Activated CD4-positive, alpha-beta T cell treated with anti-CD3 and anti-CD28 coated beads, Interleukin-2, amount 50 U/mL, for 16 hours (primary cell): ENCODE results near the gene VPS4A.
"Not testable (repeated sequence)": the region's sequence is repeated elsewhere in the genome, so short reads cannot be mapped to it uniquely, and the experiment has no call there.

Experiments
- DNase-seq: peaks from one replicate; pipeline ENCODE4 v3.0.0-alpha.2; 2020

The VPS4A gene

GRCh38 chr16:69328854-69329316, 17.7 kb downstream of the VPS4A start:
- DNase-seq = peak; percentile 66

DNA sequence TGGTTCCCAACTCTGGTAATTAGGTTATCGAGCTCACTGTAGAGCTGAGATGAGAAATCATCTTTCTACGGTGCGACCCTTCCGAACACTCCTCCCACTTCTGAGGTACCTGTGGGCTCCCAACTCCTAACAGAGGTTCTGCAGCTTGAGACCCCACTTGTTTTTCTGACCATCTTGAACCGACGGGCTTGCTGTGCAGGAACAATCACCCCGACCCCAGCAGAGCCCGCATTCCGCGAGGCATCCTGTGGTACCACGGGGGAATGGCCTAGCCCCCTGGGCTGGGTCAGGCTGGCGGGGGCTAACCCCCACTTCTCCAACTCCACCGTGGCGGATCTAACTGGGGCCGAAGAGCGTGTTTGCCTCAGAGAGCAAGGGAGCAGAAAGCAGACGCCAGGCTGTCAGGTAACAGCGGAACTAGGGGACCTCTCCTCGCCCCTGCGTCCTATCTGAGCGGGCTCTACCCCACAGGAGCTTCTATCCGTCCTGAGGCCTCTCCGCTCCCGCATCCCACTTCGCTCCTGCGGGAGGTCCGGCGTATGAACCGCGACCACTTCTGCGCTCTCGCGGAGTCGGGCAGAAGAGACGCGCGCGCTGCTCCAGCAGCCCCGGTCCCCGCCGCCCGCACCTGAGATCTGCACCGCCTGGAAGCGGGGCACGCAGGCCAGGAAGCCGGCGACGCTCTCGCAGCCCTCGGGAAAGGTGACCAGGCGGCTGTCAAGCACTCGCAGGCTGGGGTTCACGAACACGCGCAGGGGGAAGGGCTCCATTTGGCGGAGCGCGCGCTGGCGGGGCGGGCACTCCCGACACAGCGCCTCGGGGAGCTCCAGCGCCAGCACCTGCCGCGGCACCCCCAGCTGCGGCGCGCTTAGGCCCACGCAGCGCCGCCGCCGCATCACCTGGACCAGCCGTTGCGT, 18.5 kb downstream of the VPS4A start:
- peak; percentile 35 for DNase-seq

- DNase-seq = peak; percentile 90
These were observed 19.3 kb downstream of the VPS4A start, which contains the start of gene PDF for GRCh38 chr16:69330286-69331109. Gene PDF (minus strand): TSS chr16:69330588. CDS start chr16:69330570, 18 bp downstream.

DNA sequence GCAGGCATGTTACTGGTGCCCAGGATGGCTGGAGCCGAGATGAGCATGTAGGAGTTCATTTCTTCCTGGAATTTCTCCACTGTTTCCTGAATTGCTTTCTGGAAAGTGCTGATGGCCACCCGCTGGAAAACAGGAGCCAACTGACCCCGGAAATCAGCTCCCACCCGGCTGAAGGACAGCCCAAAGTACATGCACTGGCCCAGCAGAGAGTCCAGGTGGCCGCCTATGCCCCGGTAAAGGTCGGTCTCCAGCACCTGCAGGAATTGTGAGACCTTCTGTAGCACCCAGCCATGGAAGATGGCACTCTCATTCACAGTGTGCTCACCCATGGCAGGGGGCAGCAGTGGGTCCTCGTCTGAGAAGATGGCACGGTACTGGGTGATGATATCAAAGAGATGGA, 23.5 kb downstream of the VPS4A start:
- DNase-seq = no peak

DNA sequence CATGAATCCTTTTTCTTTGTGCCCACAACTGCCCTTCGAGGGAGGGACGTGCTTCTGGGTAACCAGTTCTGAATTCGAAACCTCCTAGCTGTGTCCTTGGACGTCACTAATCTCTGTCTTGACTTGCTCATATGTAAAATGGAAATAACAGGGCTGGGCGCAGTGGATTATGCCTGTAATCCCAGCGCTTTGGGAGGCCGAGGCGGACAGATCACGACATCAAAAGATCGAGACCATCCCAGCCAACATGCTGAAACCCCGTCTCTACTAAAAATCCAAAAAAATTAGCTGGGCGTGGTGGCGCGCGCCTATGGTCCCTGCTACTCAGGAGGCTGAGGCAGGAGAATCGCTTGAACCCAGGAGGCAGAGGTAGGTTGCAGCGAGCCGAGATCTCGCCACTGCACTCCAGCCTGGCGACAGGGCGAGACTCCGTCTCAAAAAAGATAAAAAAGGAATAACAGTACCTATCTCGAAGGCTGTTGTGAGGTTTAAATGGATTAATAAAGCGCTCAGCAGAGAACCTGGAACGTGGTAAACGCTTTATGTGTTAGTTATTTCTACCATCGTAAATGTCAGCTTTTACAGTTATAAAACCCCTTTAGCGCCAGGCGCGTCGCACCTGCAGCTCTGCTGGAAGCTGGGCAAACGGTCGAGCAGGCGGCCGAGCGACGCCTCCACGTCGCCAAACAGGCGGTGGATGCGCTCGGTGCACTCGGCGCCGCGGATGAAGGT, 27.6 kb downstream of the VPS4A start:
- no peak for DNase-seq

DNA sequence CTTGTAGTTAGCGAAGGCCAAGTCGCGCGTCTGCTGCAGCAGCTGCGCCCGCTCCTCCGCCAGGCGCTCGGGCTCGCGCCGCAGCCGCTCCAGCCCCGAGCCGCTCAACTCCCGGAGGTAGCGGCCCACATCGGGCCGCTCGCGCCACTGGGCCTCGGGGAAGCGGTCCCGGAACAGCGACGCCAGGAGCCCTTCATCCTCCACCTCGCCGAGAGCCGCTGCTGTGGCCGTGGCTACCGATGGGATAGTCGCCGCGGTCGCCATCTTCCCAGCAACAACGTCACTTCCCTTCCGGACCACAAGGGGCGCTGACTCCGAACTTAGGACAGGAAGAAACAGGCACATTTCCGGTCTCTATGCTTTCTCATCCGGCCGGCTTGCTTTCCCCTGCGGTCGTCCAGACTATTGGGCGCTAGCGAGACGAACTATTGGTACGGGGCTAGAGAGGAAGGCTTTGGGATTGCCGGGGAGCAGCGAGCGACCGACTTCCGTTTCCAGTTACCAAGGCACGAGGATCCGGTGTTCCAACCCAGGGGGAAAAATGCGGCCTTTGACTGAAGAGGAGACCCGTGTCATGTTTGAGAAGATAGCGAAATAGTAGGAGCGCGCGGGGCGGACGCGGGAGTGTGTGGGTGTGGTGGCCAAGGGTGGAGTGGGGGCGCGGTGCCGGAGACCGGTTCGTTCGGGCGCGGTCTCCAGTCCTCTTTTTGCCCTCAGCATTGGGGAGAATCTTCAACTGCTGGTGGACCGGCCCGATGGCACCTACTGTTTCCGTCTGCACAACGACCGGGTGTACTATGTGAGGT, 28.3 kb downstream of the VPS4A start, which contains the start of the genes COG8 and NIP7:
TSS of gene COG8 (minus strand) at position 276 of the 806 bp plus-strand sequence. CDS start at position 264, 12 bp downstream.
TSS of gene NIP7 (plus strand) at position 484 of the 806 bp plus-strand sequence. CDS start at position 542, 58 bp downstream.
- peak; percentile 97 for DNase-seq

- peak; percentile 27 for DNase-seq
These were observed 29.0 kb downstream of the VPS4A start for GRCh38 chr16:69340095-69340644.

- DNase-seq = no peak
These were observed 33.0 kb downstream of the VPS4A start for GRCh38 chr16:69344171-69344570.

DNA sequence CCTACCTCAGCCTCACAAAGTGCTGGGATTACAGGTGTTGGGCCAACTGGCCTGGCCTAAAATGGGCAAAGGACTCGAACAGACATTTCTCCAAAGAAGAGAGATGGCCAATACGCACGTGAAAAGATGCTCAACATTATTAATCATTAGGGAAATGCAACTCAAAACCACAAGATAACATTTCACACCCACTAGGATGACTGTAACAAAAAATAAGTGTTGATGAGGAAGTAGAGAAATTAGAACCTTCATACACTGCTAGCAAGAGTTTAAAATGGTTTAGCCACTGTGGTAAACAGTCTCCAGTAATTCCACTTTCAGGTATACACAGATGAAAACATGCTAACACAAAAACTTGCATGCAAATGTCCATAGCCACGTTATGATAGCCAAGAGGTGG, 34.8 kb downstream of the VPS4A start:
- no peak for DNase-seq

- peak; percentile 34 for DNase-seq
These were observed 35.5 kb downstream of the VPS4A start for GRCh38 chr16:69346683-69347082.

- DNase-seq = no peak
These were observed 37.1 kb downstream of the VPS4A start for GRCh38 chr16:69348222-69348621.

GRCh38 chr16:69349536-69349935, 38.4 kb downstream of the VPS4A start:
- DNase-seq = no peak

GRCh38 chr16:69350536-69351133, 39.5 kb downstream of the VPS4A start:
- no peak for DNase-seq

- DNase-seq = no peak
These were observed 40.3 kb downstream of the VPS4A start, which contains the start of gene TMED6 for GRCh38 chr16:69351309-69352027. Gene TMED6 (minus strand): TSS chr16:69351786. CDS start chr16:69351753, 33 bp downstream.

- DNase-seq = not testable (repeated sequence)
These were observed 48.9 kb downstream of the VPS4A start for GRCh38 chr16:69360070-69360469.

DNA sequence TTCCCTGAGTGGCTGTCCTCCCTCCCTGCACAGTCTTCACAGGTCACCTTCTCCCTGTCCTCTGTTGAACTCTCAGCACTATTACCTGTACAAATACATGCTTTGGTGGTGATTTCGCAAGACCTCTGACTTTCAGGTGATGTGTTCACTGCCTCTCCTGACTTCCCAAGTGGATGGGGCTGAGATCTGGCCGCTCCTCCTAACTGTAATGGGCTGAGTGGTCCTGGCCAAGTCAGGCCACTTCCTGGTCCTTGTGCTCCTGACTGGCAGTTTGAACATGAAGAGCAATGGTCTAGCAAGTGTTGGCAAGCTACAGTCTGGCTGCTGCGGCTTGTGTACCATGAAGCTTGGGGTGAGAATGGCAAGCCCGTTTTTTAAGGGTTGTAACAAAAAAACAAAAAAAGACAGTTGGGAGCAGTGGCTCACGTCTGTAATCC, 52.1 kb downstream of the VPS4A start:
- DNase-seq = no peak

GRCh38 chr16:69364088-69364487, 52.9 kb downstream of the VPS4A start:
- DNase-seq = no peak

DNA sequence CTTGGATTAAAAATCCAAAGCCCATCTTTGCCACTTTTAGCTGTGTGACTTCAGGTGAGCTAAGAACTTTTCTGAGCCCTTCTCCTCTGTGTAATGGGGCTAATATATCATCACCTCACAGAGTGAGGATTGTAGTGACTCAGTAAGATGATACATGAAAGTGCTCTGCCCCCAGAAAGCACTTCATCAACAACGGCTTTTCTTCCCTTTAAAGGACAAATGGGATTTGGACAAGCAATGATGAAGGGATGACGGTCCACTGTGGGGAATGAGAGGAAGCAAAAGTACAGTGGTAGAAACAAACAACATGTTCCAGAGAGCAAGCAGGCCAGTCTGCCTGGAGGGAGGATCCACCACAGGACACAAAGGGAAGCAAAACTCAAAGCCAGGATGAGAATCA, 54.8 kb downstream of the VPS4A start:
- DNase-seq = no peak

GRCh38 chr16:69366431-69366830, 55.3 kb downstream of the VPS4A start:
- DNase-seq = no peak

GRCh38 chr16:69367980-69368379, 56.8 kb downstream of the VPS4A start:
- DNase-seq = no peak
